ENCODE measurements around the gene EDA.

- TF ChIP-seq CTCF (IDR thresholded peaks at IDR 0.05) (no peak), POLR2AphosphoS5 (IDR thresholded peaks at IDR 0.05; ENCODE audit: low read depth, low read length) (no peak), REST (IDR thresholded peaks at IDR 0.05; ENCODE audit: insufficient read depth in 1 of 2, low read depth in 2 of 2, low read length in 1 of 2) (no peak), TCF7L2 (IDR thresholded peaks at IDR 0.05; ENCODE audit: low read depth, low read length) (no peak)
These were observed 472.8 kb downstream of the EDA start for GRCh38 chrX:70088751-70089150.

All from Panc1 (cell line).